Measurements from ENCODE around the gene TPCN1. TPM values are rescaled to one million over a fixed set of nuclear protein-coding genes. Genes with fewer than 3 reads are reported as not detected.
A peak's percentile ranks its signal among the peaks of the same experiment; 100 is the strongest.

TPCN1 gene
- total RNA-seq, 1 donor from 2014 or later, result 27.9 TPM

- H3K27me3 ChIP-seq (ENCODE audit: insufficient read depth, low read length), result no peaks in the 10 kb centered on the region
- Mint-ChIP-seq H3K9me3 (ENCODE audit: unreplicated experiment) (no peaks in the 10 kb centered on the region), H3K4me3 (ENCODE audit: unreplicated experiment) (no peak overlapping the region), H3K36me3 (ENCODE audit: low read depth, unreplicated experiment) (peaks cover 30% of the 10 kb centered on the region), H3K27me3 (ENCODE audit: low read depth, unreplicated experiment) (no peaks in the 10 kb centered on the region), H3K27ac (ENCODE audit: unreplicated experiment) (peak overlapping the region; percentile 82), H3K4me1 (ENCODE audit: low read depth, unreplicated experiment) (peaks cover 25% of the 10 kb centered on the region)
- H3K79me2 ChIP-seq (ENCODE audit: insufficient read depth, low read length), result no peaks in the 10 kb centered on the region
- peak overlapping the region; percentile 66 for H3K9ac ChIP-seq (ENCODE audit: low read length)
- no peaks in the 10 kb centered on the region for H4K20me1 ChIP-seq (ENCODE audit: insufficient read depth, low read length)
- H2AFZ ChIP-seq (ENCODE audit: low read depth, low read length), result peak overlapping the region; percentile 15
- TF ChIP-seq EZH2 (IDR thresholded peaks at IDR 0.05; ENCODE audit: insufficient read depth, low read length) (no peak), CTCF (IDR thresholded peaks at IDR 0.05; ENCODE audit: insufficient read depth, low read depth, low read length) (no peak)
- H3K4me2 ChIP-seq (ENCODE audit: low read length), result peak overlapping the region; percentile 16
- H3K4me3 ChIP-seq (ENCODE audit: insufficient read depth, low read depth, low read length), result no peak overlapping the region
- no peaks in the 10 kb centered on the region for H3K36me3 ChIP-seq (ENCODE audit: insufficient read depth, low read length)
- no peak for FAIRE-seq
- peak; percentile 95 for DNase-seq (ENCODE audit: low read depth)
- no peaks in the 10 kb centered on the region for H3K9me3 ChIP-seq (ENCODE audit: insufficient read depth, low read depth, low read length)
- H3K27ac ChIP-seq (ENCODE audit: low read depth, low read length), result peak overlapping the region; percentile 72
- H3K4me1 ChIP-seq (ENCODE audit: insufficient read depth, low read length), result peaks cover 33% of the 10 kb centered on the region
These were observed 10.2 kb downstream of the TPCN1 start for GRCh38 chr12:113231235-113232088.

- no peak for FAIRE-seq
- peak overlapping the region; percentile 82 for H3K27ac Mint-ChIP-seq (ENCODE audit: unreplicated experiment)
These were observed 11.0 kb downstream of the TPCN1 start for GRCh38 chr12:113232089-113232839.

More at GRCh38 chr12:113232089-113232839, 11.0 kb downstream of the TPCN1 start:
- peaks cover 25% of the 10 kb centered on the region for H3K4me1 Mint-ChIP-seq (ENCODE audit: low read depth, unreplicated experiment)
- no peaks in the 10 kb centered on the region for H3K9me3 Mint-ChIP-seq (ENCODE audit: unreplicated experiment)
- H3K4me3 Mint-ChIP-seq (ENCODE audit: unreplicated experiment), result no peak overlapping the region
- peaks cover 33% of the 10 kb centered on the region for H3K36me3 Mint-ChIP-seq (ENCODE audit: low read depth, unreplicated experiment)
- peak overlapping the region; percentile 62 for H3K4me2 ChIP-seq (ENCODE audit: low read length)
- H4K20me1 ChIP-seq (ENCODE audit: insufficient read depth, low read length), result no peaks in the 10 kb centered on the region
- H3K27me3 ChIP-seq (ENCODE audit: insufficient read depth, low read length), result no peaks in the 10 kb centered on the region
- no peak overlapping the region for H2AFZ ChIP-seq (ENCODE audit: low read depth, low read length)
- no peaks in the 10 kb centered on the region for H3K79me2 ChIP-seq (ENCODE audit: insufficient read depth, low read length)
- H3K4me3 ChIP-seq (ENCODE audit: insufficient read depth, low read depth, low read length), result no peak overlapping the region
- peak overlapping the region; percentile 72 for H3K27ac ChIP-seq (ENCODE audit: low read depth, low read length)
- H3K9me3 ChIP-seq (ENCODE audit: insufficient read depth, low read depth, low read length), result no peaks in the 10 kb centered on the region
- H3K36me3 ChIP-seq (ENCODE audit: insufficient read depth, low read length), result no peaks in the 10 kb centered on the region
- TF ChIP-seq CTCF (IDR thresholded peaks at IDR 0.05; ENCODE audit: insufficient read depth, low read depth, low read length) (no peak), EZH2 (IDR thresholded peaks at IDR 0.05; ENCODE audit: insufficient read depth, low read length) (no peak)
- no peaks in the 10 kb centered on the region for H3K27me3 Mint-ChIP-seq (ENCODE audit: low read depth, unreplicated experiment)
- H3K9ac ChIP-seq (ENCODE audit: low read length), result peak overlapping the region; percentile 66
- peaks cover 33% of the 10 kb centered on the region for H3K4me1 ChIP-seq (ENCODE audit: insufficient read depth, low read length)
- no peak for DNase-seq (ENCODE audit: low read depth)
